ENCODE data around the gene AFAP1L1. TPM values are rescaled to one million over a fixed set of nuclear protein-coding genes. Genes with fewer than 3 reads are reported as not detected.

The AFAP1L1 gene
- total RNA-seq, 1 donor from 2014 or later = 8.3 TPM

DNA sequence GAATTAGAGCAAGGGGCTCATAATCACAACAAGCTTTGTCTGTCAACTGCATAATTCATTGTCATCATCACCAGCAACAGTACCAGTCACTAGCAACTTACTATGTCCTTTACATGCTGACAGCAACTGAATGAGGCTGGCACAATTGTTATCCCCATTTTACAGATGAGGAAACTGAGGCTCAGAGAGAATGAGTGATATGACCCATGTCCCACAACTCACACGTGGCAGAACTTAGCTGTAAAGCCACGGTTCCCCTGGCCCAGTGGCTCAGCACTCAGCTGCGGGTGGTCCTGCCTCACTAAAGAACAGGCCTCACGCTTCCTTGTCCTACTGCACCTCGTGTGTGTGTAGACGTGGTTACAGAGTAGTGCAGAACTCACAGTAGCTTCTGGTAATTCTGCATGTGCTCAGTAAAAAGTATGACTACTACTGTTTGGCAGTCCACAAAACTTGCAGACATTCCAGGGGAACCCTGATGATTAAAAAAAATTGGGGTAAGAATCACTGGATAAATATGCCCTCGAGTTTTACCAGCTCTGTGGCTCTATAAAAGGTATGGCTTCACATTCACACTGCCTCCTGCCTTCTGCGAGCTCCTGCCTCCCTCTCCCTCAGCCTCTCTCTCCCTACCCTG is 30.2 kb downstream of the AFAP1L1 start:
- Histone ChIP-seq H2AFZ (ENCODE audit: low read depth, low read length) (no peak overlapping the region), H3K4me2 (ENCODE audit: low read length) (no peak overlapping the region), H4K20me1 (ENCODE audit: insufficient read depth, low read length) (no peaks in the 10 kb centered on the region), H3K4me3 (ENCODE audit: insufficient read depth, low read depth, low read length) (no peak overlapping the region), H3K9me3 (ENCODE audit: insufficient read depth, low read depth, low read length) (no peaks in the 10 kb centered on the region), H3K27me3 (ENCODE audit: insufficient read depth, low read length) (no peaks in the 10 kb centered on the region), H3K9ac (ENCODE audit: low read length) (no peak overlapping the region), H3K4me1 (ENCODE audit: insufficient read depth, low read length) (no peaks in the 10 kb centered on the region), H3K36me3 (ENCODE audit: insufficient read depth, low read length) (no peaks in the 10 kb centered on the region), H3K79me2 (ENCODE audit: insufficient read depth, low read length) (no peaks in the 10 kb centered on the region), H3K27ac (ENCODE audit: low read depth, low read length) (no peak overlapping the region)
- Mint-ChIP-seq H3K27ac (ENCODE audit: unreplicated experiment) (no peak overlapping the region), H3K27me3 (ENCODE audit: low read depth, unreplicated experiment) (peaks cover 2% of the 10 kb centered on the region), H3K9me3 (ENCODE audit: unreplicated experiment) (no peaks in the 10 kb centered on the region), H3K36me3 (ENCODE audit: low read depth, unreplicated experiment) (peaks cover 6% of the 10 kb centered on the region), H3K4me3 (ENCODE audit: unreplicated experiment) (no peak overlapping the region), H3K4me1 (ENCODE audit: low read depth, unreplicated experiment) (peaks cover 12% of the 10 kb centered on the region)
- TF ChIP-seq, protein P1, sequence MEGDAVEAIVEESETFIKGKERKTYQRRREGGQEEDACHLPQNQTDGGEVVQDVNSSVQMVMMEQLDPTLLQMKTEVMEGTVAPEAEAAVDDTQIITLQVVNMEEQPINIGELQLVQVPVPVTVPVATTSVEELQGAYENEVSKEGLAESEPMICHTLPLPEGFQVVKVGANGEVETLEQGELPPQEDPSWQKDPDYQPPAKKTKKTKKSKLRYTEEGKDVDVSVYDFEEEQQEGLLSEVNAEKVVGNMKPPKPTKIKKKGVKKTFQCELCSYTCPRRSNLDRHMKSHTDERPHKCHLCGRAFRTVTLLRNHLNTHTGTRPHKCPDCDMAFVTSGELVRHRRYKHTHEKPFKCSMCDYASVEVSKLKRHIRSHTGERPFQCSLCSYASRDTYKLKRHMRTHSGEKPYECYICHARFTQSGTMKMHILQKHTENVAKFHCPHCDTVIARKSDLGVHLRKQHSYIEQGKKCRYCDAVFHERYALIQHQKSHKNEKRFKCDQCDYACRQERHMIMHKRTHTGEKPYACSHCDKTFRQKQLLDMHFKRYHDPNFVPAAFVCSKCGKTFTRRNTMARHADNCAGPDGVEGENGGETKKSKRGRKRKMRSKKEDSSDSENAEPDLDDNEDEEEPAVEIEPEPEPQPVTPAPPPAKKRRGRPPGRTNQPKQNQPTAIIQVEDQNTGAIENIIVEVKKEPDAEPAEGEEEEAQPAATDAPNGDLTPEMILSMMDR (IDR thresholded peaks at IDR 0.05; ENCODE audit: insufficient read depth, low read depth, low read length) = no peak
- no peak for TF ChIP-seq EZH2 (IDR thresholded peaks at IDR 0.05; ENCODE audit: insufficient read depth, low read length)
- FAIRE-seq (no peak), DNase-seq (ENCODE audit: low read depth) (peak; percentile 69)

DNA sequence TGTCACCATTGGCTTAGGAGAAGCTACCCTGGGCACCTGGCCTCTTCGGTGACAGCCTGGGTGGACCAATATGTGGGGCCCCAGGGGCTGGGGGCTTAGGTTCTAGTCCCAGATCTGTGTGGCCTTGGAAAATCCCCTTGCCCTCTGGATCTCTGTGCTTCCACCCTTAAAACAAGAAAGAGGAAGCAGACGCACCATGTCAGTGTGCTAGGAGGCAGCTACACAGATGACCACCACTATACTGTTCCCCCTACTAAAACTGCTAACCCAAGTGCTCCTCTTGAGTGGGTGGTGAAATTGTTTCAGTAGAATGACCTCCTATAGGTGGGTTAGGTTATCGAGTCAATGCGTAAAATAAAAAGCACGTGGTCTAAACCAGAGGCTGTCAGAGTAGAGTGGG is 31.0 kb downstream of the AFAP1L1 start:
- FAIRE-seq (no peak), DNase-seq (ENCODE audit: low read depth) (no peak)
- Histone ChIP-seq H3K4me3 (ENCODE audit: insufficient read depth, low read depth, low read length) (no peak overlapping the region), H3K27me3 (ENCODE audit: insufficient read depth, low read length) (no peaks in the 10 kb centered on the region), H3K9ac (ENCODE audit: low read length) (no peak overlapping the region), H3K9me3 (ENCODE audit: insufficient read depth, low read depth, low read length) (no peaks in the 10 kb centered on the region), H3K4me1 (ENCODE audit: insufficient read depth, low read length) (no peaks in the 10 kb centered on the region), H2AFZ (ENCODE audit: low read depth, low read length) (no peak overlapping the region), H3K79me2 (ENCODE audit: insufficient read depth, low read length) (no peaks in the 10 kb centered on the region), H3K36me3 (ENCODE audit: insufficient read depth, low read length) (no peaks in the 10 kb centered on the region), H3K27ac (ENCODE audit: low read depth, low read length) (no peak overlapping the region), H3K4me2 (ENCODE audit: low read length) (no peak overlapping the region), H4K20me1 (ENCODE audit: insufficient read depth, low read length) (no peaks in the 10 kb centered on the region)
- TF ChIP-seq, protein P1 (IDR thresholded peaks at IDR 0.05; ENCODE audit: insufficient read depth, low read depth, low read length) = no peak
- no peak for TF ChIP-seq EZH2 (IDR thresholded peaks at IDR 0.05; ENCODE audit: insufficient read depth, low read length)
- H3K27me3 Mint-ChIP-seq (ENCODE audit: low read depth, unreplicated experiment) = peaks cover 2% of the 10 kb centered on the region
- H3K27ac Mint-ChIP-seq (ENCODE audit: unreplicated experiment) = no peak overlapping the region
- no peak overlapping the region for H3K4me3 Mint-ChIP-seq (ENCODE audit: unreplicated experiment)
- peaks cover 6% of the 10 kb centered on the region for H3K36me3 Mint-ChIP-seq (ENCODE audit: low read depth, unreplicated experiment)
- H3K4me1 Mint-ChIP-seq (ENCODE audit: low read depth, unreplicated experiment) = peaks cover 10% of the 10 kb centered on the region
- H3K9me3 Mint-ChIP-seq (ENCODE audit: unreplicated experiment) = no peaks in the 10 kb centered on the region

DNA sequence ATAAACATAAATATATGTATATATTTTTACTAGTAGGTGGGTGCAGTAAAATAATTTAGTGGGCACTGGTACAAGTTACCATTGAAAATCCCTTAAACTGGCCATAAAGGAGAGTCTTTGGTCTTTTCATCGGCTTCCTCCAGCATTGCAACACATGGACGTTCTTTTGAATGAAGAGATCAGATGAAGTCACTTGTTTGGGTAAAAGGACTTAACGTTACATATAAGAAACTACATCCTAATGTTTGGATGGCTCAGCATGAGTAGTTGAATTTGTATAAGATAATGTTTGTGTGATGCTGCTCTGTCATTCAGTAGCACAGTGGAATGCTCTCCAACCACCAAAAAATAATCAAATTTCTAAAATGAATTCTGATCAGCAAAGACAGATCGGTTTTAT is 31.6 kb downstream of the AFAP1L1 start:
- Histone ChIP-seq H3K36me3 (ENCODE audit: insufficient read depth, low read length) (no peaks in the 10 kb centered on the region), H4K20me1 (ENCODE audit: insufficient read depth, low read length) (no peaks in the 10 kb centered on the region), H3K4me3 (ENCODE audit: insufficient read depth, low read depth, low read length) (no peak overlapping the region), H3K27me3 (ENCODE audit: insufficient read depth, low read length) (no peaks in the 10 kb centered on the region), H2AFZ (ENCODE audit: low read depth, low read length) (no peak overlapping the region), H3K4me1 (ENCODE audit: insufficient read depth, low read length) (no peaks in the 10 kb centered on the region), H3K4me2 (ENCODE audit: low read length) (no peak overlapping the region), H3K27ac (ENCODE audit: low read depth, low read length) (no peak overlapping the region), H3K9ac (ENCODE audit: low read length) (no peak overlapping the region), H3K9me3 (ENCODE audit: insufficient read depth, low read depth, low read length) (no peaks in the 10 kb centered on the region), H3K79me2 (ENCODE audit: insufficient read depth, low read length) (no peaks in the 10 kb centered on the region)
- H3K27me3 Mint-ChIP-seq (ENCODE audit: low read depth, unreplicated experiment) = peaks cover 2% of the 10 kb centered on the region
- FAIRE-seq (peak; percentile 55), DNase-seq (ENCODE audit: low read depth) (no peak)
- peaks cover 6% of the 10 kb centered on the region for H3K36me3 Mint-ChIP-seq (ENCODE audit: low read depth, unreplicated experiment)
- H3K4me3 Mint-ChIP-seq (ENCODE audit: unreplicated experiment) = no peak overlapping the region
- TF ChIP-seq, protein P1 (IDR thresholded peaks at IDR 0.05; ENCODE audit: insufficient read depth, low read depth, low read length) = no peak
- no peak for TF ChIP-seq EZH2 (IDR thresholded peaks at IDR 0.05; ENCODE audit: insufficient read depth, low read length)
- no peak overlapping the region for H3K27ac Mint-ChIP-seq (ENCODE audit: unreplicated experiment)
- H3K4me1 Mint-ChIP-seq (ENCODE audit: low read depth, unreplicated experiment) = peaks cover 4% of the 10 kb centered on the region
- no peaks in the 10 kb centered on the region for H3K9me3 Mint-ChIP-seq (ENCODE audit: unreplicated experiment)
